HepG2 (cell line): ENCODE measurements around the gene ARHGAP26. TPM values are rescaled to one million over a fixed set of nuclear protein-coding genes. Genes with fewer than 3 reads are reported as not detected.
"Not testable (repeated sequence)": the region's sequence is repeated elsewhere in the genome, so short reads cannot be mapped to it uniquely, and the experiment has no call there.

Experiments
- ATAC-seq: fragments of 200-7000 bp; cut with Tn5 transposase; 3 replicates; pipeline ENCODE4 v1.9.1; 2020; ENCODE audit warnings: mild to moderate bottlenecking, moderate library complexity
- BruUV-seq: library from RNA; stranded (reverse); fragments of 400-500 nt; replicated peaks from 2 replicates; lab custom pipeline; 2021; lab: Mats Ljungman, UMichigan
- CTCF ChIA-PET: fragments of 300-600 bp; formaldehyde crosslinking; extraction: SDS; loops from one replicate; lab custom pipeline; 2021; ENCODE audit warnings: low total read pairs, inconsistent platforms, low intra/inter-chr PET ratio; lab: Yijun Ruan, JAX
- POLR2A ChIA-PET: fragments of 350-600 bp; sonication (Branson Sonifier 250); formaldehyde crosslinking; loops from one replicate; lab custom pipeline; 2020; ENCODE audit warnings: antibody characterized with exemption, inconsistent platforms; lab: Yijun Ruan, JAX
- DNase-seq: peaks from one replicate; pipeline ENCODE4 v3.0.0-alpha.2; 2015; ENCODE audit warnings: low spot score
- FAIRE-seq: peaks from 3 replicates; lab custom pipeline; 2011; peaks lifted over from hg19 to GRCh38; lab: Jason Lieb, UNC
- H2AFZ ChIP-seq: one replicate; pipeline ENCODE4 v1.6.1; 2011; ENCODE audit warnings: low read length, inconsistent platforms
- H3K27ac ChIP-seq: fragments of 300-600 bp; 3 replicates; pipeline ENCODE4 v1.8.0; 2011; ENCODE audit warnings: mixed run types, mild to moderate bottlenecking, mixed read lengths, low read length, inconsistent platforms; ENCODE audit not compliant: insufficient read depth; ENCODE audit errors: extremely low read length
- H3K27me3 ChIP-seq, 2 experiments: fragments of 200-600 bp in 1 of 2; 2 replicates in 1 of 2; 3 replicates in 1 of 2; pipeline versions ENCODE4 v1.6.0 to v1.8.0; 2011; ENCODE audit warnings: low read length in 2 of 2, mild to moderate bottlenecking in 2 of 2, moderate library complexity in 2 of 2, inconsistent platforms in 1 of 2; ENCODE audit not compliant: insufficient read depth in 2 of 2, control insufficient read depth in 1 of 2
- H3K36me3 ChIP-seq, 2 experiments: fragments of 200-600 bp in 1 of 2; replicated peaks in 1 of 2; 2 replicates in 1 of 2; 3 replicates in 1 of 2; pipeline versions ENCODE4 v1.5.1 to v1.8.0; 2011; ENCODE audit warnings: low read length in 2 of 2, inconsistent platforms in 1 of 2; ENCODE audit not compliant: insufficient read depth in 2 of 2, control insufficient read depth in 1 of 2
- H3K4me1 ChIP-seq: 2 replicates; pipeline ENCODE4 v1.5.1; 2012; ENCODE audit warnings: low read length, inconsistent platforms; ENCODE audit not compliant: insufficient read depth
- H3K4me2 ChIP-seq: 2 replicates; pipeline ENCODE4 v1.6.0; 2011; ENCODE audit warnings: low read depth, low read length, inconsistent platforms
- H3K4me3 ChIP-seq, 3 experiments: fragments of 200-600 bp in 1 of 3; sonication (generic), shearing (Covaris generic) in 1 of 3; replicated peaks in 1 of 3; 2 replicates each; pipeline ENCODE4 v1.5.1; 2011 to 2016; ENCODE audit warnings: low read length in 3 of 3, inconsistent platforms in 2 of 3, low read depth in 2 of 3, mild to moderate bottlenecking in 2 of 3, control low read depth in 1 of 3, mixed read lengths in 1 of 3; ENCODE audit not compliant: insufficient read depth in 1 of 3
- H3K79me2 ChIP-seq: one replicate; pipeline ENCODE4 v1.6.1; 2011; ENCODE audit warnings: low read length, inconsistent platforms; ENCODE audit not compliant: insufficient read depth
- H3K9ac ChIP-seq: 2 replicates; pipeline ENCODE4 v1.6.0; 2011; ENCODE audit warnings: mild to moderate bottlenecking, low read depth, low read length, inconsistent platforms; ENCODE audit not compliant: insufficient read depth
- H3K9me3 ChIP-seq: 2 replicates; pipeline ENCODE4 v1.5.1; 2012; ENCODE audit warnings: mild to moderate bottlenecking, low read length
- H4K20me1 ChIP-seq: 2 replicates; pipeline ENCODE4 v1.6.0; 2011; ENCODE audit warnings: inconsistent platforms, mild to moderate bottlenecking, low read length, moderate library complexity; ENCODE audit not compliant: insufficient read depth
- FOXO1 ChIP-seq: sonication (generic); formaldehyde crosslinking; IDR thresholded peaks from 2 replicates; pipeline ENCODE4 v1.4.0; 2020; ENCODE audit warnings: missing genetic modification reagents
- GMEB1 ChIP-seq: sonication (generic); formaldehyde crosslinking; IDR thresholded peaks from 2 replicates; pipeline ENCODE4 v1.5.1; 2020; ENCODE audit warnings: missing genetic modification reagents, mild to moderate bottlenecking, borderline replicate concordance
- PCBP1 ChIP-seq: fragments of 200-400 bp; formaldehyde crosslinking; IDR thresholded peaks from 2 replicates; pipeline ENCODE4 v1.6.1; 2017; ENCODE audit warnings: mild to moderate bottlenecking, low read depth, low read length, borderline replicate concordance
- RFXAP ChIP-seq: sonication (generic); formaldehyde crosslinking; IDR thresholded peaks from 2 replicates; pipeline ENCODE4 v1.4.0; 2020; ENCODE audit warnings: missing genetic modification reagents, borderline replicate concordance
- SP4 ChIP-seq: sonication (generic); formaldehyde crosslinking; IDR thresholded peaks from 2 replicates; pipeline ENCODE4 v1.8.1; 2023; ENCODE audit warnings: mild to moderate bottlenecking, missing genetic modification reagents
- UBTF ChIP-seq: sonication (generic); formaldehyde crosslinking; IDR thresholded peaks from 2 replicates; pipeline ENCODE4 v1.4.0; 2020; ENCODE audit warnings: mild to moderate bottlenecking, missing genetic modification reagents
- ZNF329 ChIP-seq: sonication (generic); formaldehyde crosslinking; IDR thresholded peaks from 2 replicates; pipeline ENCODE4 v1.9.0; 2021; ENCODE audit warnings: low read depth, mild to moderate bottlenecking, missing genetic modification reagents
- ZNF784 ChIP-seq: sonication (generic); formaldehyde crosslinking; IDR thresholded peaks from 2 replicates; pipeline ENCODE4 v1.5.1; 2020; ENCODE audit warnings: missing genetic modification reagents, mild to moderate bottlenecking, borderline replicate concordance
- WGBS: methylation state at CpG from one replicate; pipeline ENCODE4 v1.1.6; 2017; ENCODE audit warnings: low lambda C conversion rate; 5-methylcytosine and 5-hydroxymethylcytosine counted together
- in situ Hi-C: cut with HindIII; loops from 2 replicates; pipeline ENCODE4 v1.10.0; 2017; ENCODE audit warnings: low pct_unique_long_range_greater_than_20kb; ENCODE audit not compliant: extremely low pct_ligation_motif_present
- intact Hi-C: fragments of 100-400 bp; cut with micrococcal nuclease; formaldehyde crosslinking; loops from one replicate; pipeline ENCODE4 v1.10.0; 2022; ENCODE audit not compliant: unreplicated experiment
- polyA plus RNA-seq, 8 experiments: library from polyadenylated mRNA; depleted of rRNA in 3 of 8; stranded (reverse) in 7 of 8; unstranded in 1 of 8; fragments of >200 nt; fragmentation: Illumina TruSeq in 4 of 8; extraction: Trizol in 4 of 8; gene quantifications; 2 replicates each; pipeline versions ENCODE4 v1.2.1 to v1.2.3, GENCODE V29; 2011 to 2016; ENCODE audit warnings: low read depth in 4 of 8, missing spikeins in 1 of 8, mixed read lengths in 1 of 8; ENCODE audit not compliant: insufficient read depth in 1 of 8
- total RNA-seq, 5 experiments: library from RNA; depleted of rRNA; stranded (reverse); fragments of >200 nt; fragmentation: Illumina TruSeq; extraction: Trizol; gene quantifications; 2 replicates each; pipeline ENCODE4 v1.2.3, GENCODE V29; 2016; ENCODE audit warnings: low read depth in 1 of 5

The ARHGAP26 gene
- total and polyA plus RNA-seq, 2 of the 13 experiments (the other 11 are each of a cell fraction or from before 2014, with no cell fraction given) = 9.6 to 18.2 TPM

GRCh38 chr5:143094087-143094521, 323.9 kb downstream of the ARHGAP26 start (continued):
- no peak for TF ChIP-seq GMEB1 (CRISPR knock-in tag)
- no peak for TF ChIP-seq PCBP1
- no peak for TF ChIP-seq RFXAP (CRISPR knock-in tag)
- TF ChIP-seq, all 625 proteins: peak for 0

- DNase-seq, H3K36me3 ChIP-seq, H4K20me1 ChIP-seq, BruUV-seq, H3K9ac ChIP-seq, H3K4me3 ChIP-seq, H3K79me2 ChIP-seq, H3K27ac ChIP-seq, H3K27me3 ChIP-seq, H3K4me2 ChIP-seq, in situ Hi-C loops, ATAC-seq, H3K9me3 ChIP-seq, POLR2A ChIA-PET, H3K4me1 ChIP-seq, CTCF ChIA-PET, FAIRE-seq, intact Hi-C loops, H2AFZ ChIP-seq: not testable (repeated sequence)
- 67% methylated on average over 3 of the region's 3 CpGs for WGBS
Observed at GRCh38 chr5:143094608-143095007, 324.4 kb downstream of the ARHGAP26 start.

GRCh38 chr5:143101121-143101520, 330.9 kb downstream of the ARHGAP26 start:
- ATAC-seq (no peak), FAIRE-seq (no peak), DNase-seq (no peak)
- BruUV-seq = no TSS peak
- in situ Hi-C loops = no loop called here
- Histone ChIP-seq H4K20me1 (no peaks in the 10 kb centered on the region), H3K27ac (no peak overlapping the region), H3K4me2 (no peak overlapping the region), H3K79me2 (no peaks in the 10 kb centered on the region), H2AFZ (no peak overlapping the region), H3K9ac (no peak overlapping the region), H3K4me3 (no peak overlapping the region), H3K36me3 (0 out of 5 replicates have a peak, but pooled peaks cover 0 to 5% of the 10 kb centered on the region in 2 experiments), H3K27me3 (no peaks in the 10 kb centered on the region), H3K9me3 (no peaks in the 10 kb centered on the region), H3K4me1 (peaks cover 6% of the 10 kb centered on the region; the same call in 1 of the 2 replicates)
- ChIA-PET CTCF (no interaction called here), POLR2A (no interaction called here)
- intact Hi-C loops = no loop called here
- WGBS = 94% methylated on average over 2 of the region's 2 CpGs
- no peak for TF ChIP-seq ZNF329 (CRISPR knock-in tag)
- TF ChIP-seq ZNF784 (CRISPR knock-in tag) = no peak
- no peak for TF ChIP-seq FOXO1 (CRISPR knock-in tag)
- no peak for TF ChIP-seq UBTF (CRISPR knock-in tag)
- TF ChIP-seq SP4 (CRISPR knock-in tag) = no peak
